HG03066 (cell line): Measurements from ENCODE around the gene NPNT.

Experiments
- ATAC-seq: cut with Tn5 transposase; IDR thresholded peaks from one replicate; pipeline ENCODE4 v1.9.1; 2021; ENCODE audit warnings: low read depth; ENCODE audit not compliant: unreplicated experiment

Gene NPNT

GRCh38 chr4:105966051-105966450 is 70.8 kb downstream of the NPNT start:
- ATAC-seq = no peak

GRCh38 chr4:105967058-105967658 is 71.9 kb downstream of the NPNT start:
- ATAC-seq = no peak

GRCh38 chr4:105969575-105969974 is 74.3 kb downstream of the NPNT start:
- no peak for ATAC-seq

GRCh38 chr4:105970371-105970770 is 75.1 kb downstream of the NPNT start:
- ATAC-seq = no peak

- ATAC-seq = no peak
These were observed 75.8 kb downstream of the NPNT start for GRCh38 chr4:105971036-105971435.

- no peak for ATAC-seq
These were observed 77.8 kb downstream of the NPNT start for GRCh38 chr4:105972946-105973621.

GRCh38 chr4:105976915-105977314 is 81.6 kb downstream of the NPNT start:
- no peak for ATAC-seq

- ATAC-seq = no peak
These were observed 83.5 kb downstream of the NPNT start for GRCh38 chr4:105978684-105979296.

- no peak for ATAC-seq
These were observed 84.2 kb downstream of the NPNT start for GRCh38 chr4:105979506-105979905.

- no peak for ATAC-seq
These were observed 93.4 kb downstream of the NPNT start for GRCh38 chr4:105988671-105989070.

GRCh38 chr4:105989485-105990242 is 94.4 kb downstream of the NPNT start:
- no peak for ATAC-seq

GRCh38 chr4:105990933-105991332 is 95.7 kb downstream of the NPNT start:
- no peak for ATAC-seq

GRCh38 chr4:105991726-105992125 is 96.5 kb downstream of the NPNT start:
- ATAC-seq = no peak

- no peak for ATAC-seq
These were observed 97.5 kb downstream of the NPNT start for GRCh38 chr4:105992641-105993305.

- no peak for ATAC-seq
These were observed 98.8 kb downstream of the NPNT start for GRCh38 chr4:105994061-105994460.

- no peak for ATAC-seq
These were observed 99.7 kb downstream of the NPNT start for GRCh38 chr4:105994841-105995501.

GRCh38 chr4:105996845-105997244 is 101.6 kb downstream of the NPNT start:
- ATAC-seq = no peak

- ATAC-seq = no peak
These were observed 103.1 kb downstream of the NPNT start for GRCh38 chr4:105998171-105999063.

- no peak for ATAC-seq
These were observed 107.7 kb downstream of the NPNT start for GRCh38 chr4:106002994-106003393.
